ENCODE data around the gene ADAMTSL4. TPM values are rescaled to one million over a fixed set of nuclear protein-coding genes. Genes with fewer than 3 reads are reported as not detected.

The ADAMTSL4 gene
- total RNA-seq, 1 experiment from 2014 or later = 4.3 TPM

- Histone ChIP-seq H3K79me2 (ENCODE audit: insufficient read depth, low read length) (peaks cover 4% of the 10 kb centered on the region; the same call in 1 of the 2 replicates), H3K4me1 (ENCODE audit: control insufficient read depth in 1 of 2, insufficient read depth in 2 of 2, low read length in 2 of 2) (peaks cover 29 to 42% of the 10 kb centered on the region in 2 experiments), H3K36me3 (ENCODE audit: control insufficient read depth in 1 of 2, insufficient read depth in 2 of 2, low read length in 2 of 2) (no peaks in the 10 kb centered on the region), H3K27me3 (ENCODE audit: insufficient read depth, low read length) (no peaks in the 10 kb centered on the region), H3K9me2 (ENCODE audit: insufficient read depth) (no peaks in the 10 kb centered on the region), H3K9me3 (ENCODE audit: control insufficient read depth in 1 of 2, insufficient read depth in 1 of 2, low read depth in 1 of 2, low read length in 2 of 2) (no peaks in the 10 kb centered on the region), H2AFZ (ENCODE audit: low read depth, low read length, poor library complexity, severe bottlenecking) (no peak overlapping the region), H4K20me1 (ENCODE audit: insufficient read depth) (no peaks in the 10 kb centered on the region), H3K27ac (ENCODE audit: low read depth, low read length) (no peak overlapping the region; the same call in 1 of the 2 replicates), H3K9ac (ENCODE audit: low read length) (no peak overlapping the region), H3K4me2 (ENCODE audit: low read length) (no peak overlapping the region), H3K4me3 (replicated peaks in 1 of 2; ENCODE audit: low read depth in 1 of 2, low read length in 2 of 2) (no peak overlapping the region)
- RAD21 ChIA-PET (ENCODE audit: low non-redundant PET in 1 of 2, low total read pairs in 2 of 2, uncharacterized antibody in 2 of 2, unreplicated experiment in 2 of 2) = no interaction called here
- no peak for TF ChIP-seq ELF1 (IDR thresholded peaks at IDR 0.05; ENCODE audit: borderline replicate concordance, low read depth)
- no peak for TF ChIP-seq SIN3A (IDR thresholded peaks at IDR 0.05; ENCODE audit: low read depth)
- no peak for TF ChIP-seq ZBTB33 (IDR thresholded peaks at IDR 0.05; ENCODE audit: extremely low read depth, insufficient replicate concordance, low read length)
- no peak for TF ChIP-seq SRF (IDR thresholded peaks at IDR 0.05; ENCODE audit: low read depth)
- TF ChIP-seq EZH2phosphoT487 (IDR thresholded peaks at IDR 0.05; ENCODE audit: borderline replicate concordance) = no peak
- TF ChIP-seq MAX (IDR thresholded peaks at IDR 0.05) = no peak
- no peak for TF ChIP-seq ATF3 (IDR thresholded peaks at IDR 0.05)
- no peak for TF ChIP-seq YY1 (IDR thresholded peaks at IDR 0.05; ENCODE audit: extremely low read depth, insufficient replicate concordance, low read depth, low read length)
- TF ChIP-seq ZNF274 (IDR thresholded peaks at IDR 0.05; ENCODE audit: low read depth, low read length) = no peak
- no peak for TF ChIP-seq CTCF (IDR thresholded peaks at IDR 0.05 in 2 of 3, conservative IDR thresholded peaks at IDR 0.05 in 1 of 3; ENCODE audit: borderline replicate concordance in 1 of 3, insufficient read depth in 1 of 3, low read depth in 2 of 3, low read length in 2 of 3)
- no peak for TF ChIP-seq EGR1 (IDR thresholded peaks at IDR 0.05; ENCODE audit: low read depth)
- no peak for TF ChIP-seq POLR2AphosphoS5 (IDR thresholded peaks at IDR 0.05; ENCODE audit: low read depth, low read length)
- TF ChIP-seq CEBPB (IDR thresholded peaks at IDR 0.05; ENCODE audit: low read depth) = no peak
- DNase-seq (ENCODE audit: low read depth, low spot score) (no peak), ATAC-seq (no peak)
- BruUV-seq (replicated peaks) = no TSS peak
- intact Hi-C loops (cut with micrococcal nuclease) = no loop called here
- CTCF ChIA-PET = interaction anchor here (0.6 to 4.8 kb wide), 12 partner anchors 7 to 437 kb away, joined by 3 to 35 read pairs (median 8); partner anchors contain the start of genes ADAMTSL4, ENSA and FALEC
- POLR2A ChIA-PET = interaction anchor here (1.1 to 6.6 kb wide), 3 partner anchors 12 to 62 kb away, joined by 3 to 39 read pairs (median 7); partner anchors contain the start of gene MCL1
Observed at GRCh38 chr1:150558761-150559655, 9.8 kb downstream of the ADAMTSL4 start.
